ENCODE results near the gene ADCY10. TPM values are rescaled to one million over a fixed set of nuclear protein-coding genes. Genes with fewer than 3 reads are reported as not detected.

Gene ADCY10
- total and polyA plus RNA-seq, 2 of the 4 experiments (the other 2 are of a cell fraction): under 0.01 to 0.03 TPM

DNA sequence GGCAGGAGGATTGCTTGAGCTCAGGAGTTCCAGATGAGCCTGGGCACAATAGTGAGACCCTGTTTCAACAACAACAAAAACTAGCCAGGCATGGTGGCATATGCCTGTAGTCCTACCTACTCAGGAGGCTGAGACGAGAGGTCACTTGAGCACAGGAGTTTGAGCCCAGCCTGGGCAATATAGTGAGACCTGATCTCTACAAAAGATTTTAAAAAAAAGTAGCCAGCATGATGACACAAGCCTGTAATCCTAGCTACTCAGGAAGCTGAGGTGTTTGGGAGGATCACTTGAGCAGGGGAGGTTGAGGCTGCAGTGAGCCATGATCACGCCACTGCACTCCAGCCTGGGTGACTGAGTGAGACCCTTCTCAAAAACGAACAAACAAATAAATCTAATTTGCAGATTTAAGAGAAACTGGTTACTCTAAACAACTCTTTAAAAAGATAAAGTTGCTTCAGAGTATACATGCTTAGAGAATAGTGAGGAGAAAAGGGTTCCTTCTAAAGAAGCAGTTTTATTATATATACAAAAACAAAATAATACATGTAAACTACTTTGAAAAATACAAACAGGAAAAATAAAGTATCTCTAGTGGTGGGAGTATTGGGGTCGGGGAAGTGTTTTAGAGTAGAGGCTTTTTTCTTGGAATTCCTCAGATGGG lies 88.4 kb downstream of the ADCY10 start:
- CTCF ChIA-PET: interaction anchor here (0.6 kb wide), 1 partner anchor 25 kb away, joined by 4 read pairs; no protein-coding TSS in a partner anchor
- peak overlapping the region; percentile 61; the same call in 1 of the 2 replicates for H3K18ac ChIP-seq (ENCODE audit: low read depth, low read length)
- ATAC-seq (ENCODE audit: low read depth) (no peak), DNase-seq (peak; percentile 37)
- H3K4me1 ChIP-seq (ENCODE audit: control insufficient read depth, insufficient read depth, low read length): peaks cover 12% of the 10 kb centered on the region
- no peak overlapping the region for H2AK9ac ChIP-seq (replicated peaks; ENCODE audit: low read depth, low read length, poor library complexity)
- H2BK15ac ChIP-seq (ENCODE audit: low read depth, low read length): peak overlapping the region; percentile 89; the same call in 1 of the 3 replicates
- no peak overlapping the region for H3K27ac ChIP-seq (ENCODE audit: insufficient read depth, low read length)
- H3K4ac ChIP-seq (ENCODE audit: low read depth, low read length): peak overlapping the region; percentile 76
- dilution Hi-C loops (cut with HindIII; ENCODE audit: low sequenced_read_pairs, unreplicated experiment): no loop called here
- no peak overlapping the region for H2AFZ ChIP-seq (replicated peaks; ENCODE audit: low read length, poor library complexity)
- H3K9me1 ChIP-seq (ENCODE audit: insufficient read depth, low read length): peaks cover 24% of the 10 kb centered on the region
- H3K36me3 ChIP-seq (ENCODE audit: control insufficient read depth, insufficient read depth, low read length): no peaks in the 10 kb centered on the region
- H3K14ac ChIP-seq (replicated peaks; ENCODE audit: low read depth, low read length): 0 out of 2 replicates have a peak overlapping the region, but pooled peaks have one; percentile 76
- H4K8ac ChIP-seq (ENCODE audit: low read depth in 2 of 2, low read length in 2 of 2): peak overlapping the region in 1 of 2 experiments; percentile 66; a peak in 1 of 4 replicates
- H4K5ac ChIP-seq (ENCODE audit: low read depth, low read length): no peak overlapping the region
- no TSS peak for BruUV-seq (replicated peaks)
- peaks cover 0 to 13% of the 10 kb centered on the region in 2 experiments; a peak in 2 of 4 replicates for H3K79me1 ChIP-seq (ENCODE audit: low read depth in 1 of 2, low read length in 2 of 2)
- POLR2A ChIA-PET (ENCODE audit: unreplicated experiment): no interaction called here
- no peaks in the 10 kb centered on the region for H3K27me3 ChIP-seq (ENCODE audit: control insufficient read depth, insufficient read depth, low read length)
- no CpG with 5 or more reads among the region's 4 CpGs for WGBS, 2 experiments (ENCODE audit: extremely low coverage in 2 of 2, insufficient read length in 1 of 2)
- H4K91ac ChIP-seq (ENCODE audit: insufficient read depth, low read depth, low read length): peak overlapping the region; percentile 70; the same call in 1 of the 2 replicates
- in situ Hi-C loops (cut with MboI; ENCODE audit: low sequenced_read_pairs): no loop called here
- intact Hi-C loops (cut with micrococcal nuclease): no loop called here
- H3K4me2 ChIP-seq (ENCODE audit: low read depth, low read length): no peak overlapping the region
- H3K4me3 ChIP-seq (ENCODE audit: insufficient read depth, low read depth, low read length): no peak overlapping the region
- no peaks in the 10 kb centered on the region for H4K20me1 ChIP-seq (ENCODE audit: insufficient read depth, low read length)
- no peak overlapping the region for H3K23ac ChIP-seq (ENCODE audit: low read depth, low read length)
- H2BK20ac ChIP-seq (ENCODE audit: low read depth, low read length): peak overlapping the region; percentile 85
- H3K9ac ChIP-seq (ENCODE audit: low read depth, low read length): no peak overlapping the region
- H2BK5ac ChIP-seq (ENCODE audit: low read depth, low read length, poor library complexity, severe bottlenecking): no peak overlapping the region
- TF ChIP-seq POLR2A (IDR thresholded peaks at IDR 0.05; ENCODE audit: low read depth, low read length) (no peak), SMC3 (IDR thresholded peaks at IDR 0.05; ENCODE audit: low read depth, low read length) (no peak), RCOR1 (IDR thresholded peaks at IDR 0.05; ENCODE audit: insufficient replicate concordance, low read length) (no peak)
- H3K56ac ChIP-seq (ENCODE audit: extremely low read depth, insufficient read depth, low read length): no peak overlapping the region
- H3K9me3 ChIP-seq (ENCODE audit: control insufficient read depth, insufficient read depth, low read length): no peaks in the 10 kb centered on the region
- H2BK120ac ChIP-seq (ENCODE audit: low read depth, low read length): peak overlapping the region; percentile 56; the same call in 1 of the 2 replicates
- peak overlapping the region; percentile 45; the same call in 1 of the 2 replicates for H2AK5ac ChIP-seq (ENCODE audit: low read depth, low read length)

Measured in IMR-90 (cell line).